ENCODE results near the gene OVAAL.

OVAAL gene

DNA sequence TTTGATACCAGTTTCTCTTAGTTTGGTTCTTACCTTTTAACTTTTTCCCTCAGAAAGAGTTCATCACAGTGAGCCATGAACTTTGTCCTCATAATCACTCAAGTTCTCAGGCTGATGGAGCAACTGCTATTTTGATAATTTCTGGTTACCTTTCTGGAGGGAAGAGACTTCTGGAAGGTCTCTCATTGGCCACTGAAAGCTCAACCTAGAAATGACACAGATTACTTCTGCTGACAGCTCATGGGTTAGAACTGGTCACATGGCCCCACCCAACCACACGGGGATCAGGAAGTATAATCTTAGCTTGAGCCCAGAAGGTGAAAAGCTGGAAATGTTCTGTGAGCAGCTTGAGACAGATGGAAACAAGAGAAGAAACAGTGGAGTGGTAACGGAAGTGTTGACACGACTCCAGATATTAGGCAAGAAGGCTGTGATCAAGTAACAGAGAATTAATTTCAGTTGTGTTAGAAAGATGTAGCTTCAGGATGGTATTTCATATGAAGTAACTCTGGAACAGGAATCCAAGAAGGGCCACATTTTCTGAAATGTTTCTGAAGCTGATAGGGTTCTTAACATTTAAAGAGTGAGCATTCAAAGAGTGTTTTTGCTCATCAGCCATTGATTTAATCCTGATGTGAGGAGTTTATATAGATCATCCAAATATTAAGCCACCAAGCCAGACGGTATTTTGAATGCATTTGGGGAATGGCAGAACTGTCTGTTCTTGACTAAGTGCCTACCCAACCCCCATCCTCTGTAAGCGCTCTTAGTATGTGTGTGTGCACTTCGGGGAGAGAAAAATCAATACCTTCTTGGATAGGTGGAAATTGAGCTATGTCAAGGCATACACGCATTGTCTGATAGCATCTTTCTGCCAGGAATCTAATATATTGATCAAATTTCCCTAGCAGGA lies 51.1 kb downstream of the OVAAL start:
- no peak for DNase-seq

DNA sequence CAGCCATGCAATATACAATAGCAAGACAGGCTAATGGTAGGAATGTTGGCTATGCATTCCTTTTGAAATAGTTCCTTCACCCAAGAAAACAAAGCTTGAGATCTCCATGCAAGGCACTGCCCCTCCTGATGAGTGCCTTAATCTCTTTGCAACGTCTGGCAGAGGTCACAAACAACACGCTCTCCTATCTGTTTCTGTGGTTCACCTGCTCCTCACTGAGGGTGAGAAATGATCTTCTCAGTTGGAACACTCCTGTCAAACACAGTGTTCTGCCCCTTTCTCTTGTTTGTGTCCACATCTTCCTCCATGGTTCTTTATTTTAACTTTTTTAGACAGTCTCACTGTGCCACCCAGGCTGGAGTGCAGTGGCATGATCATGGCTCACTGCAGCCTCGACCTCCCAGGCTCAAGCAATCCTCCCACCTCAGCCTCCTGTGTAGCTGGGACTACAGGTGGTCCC lies 51.8 kb downstream of the OVAAL start:
- no peak for DNase-seq

DNA sequence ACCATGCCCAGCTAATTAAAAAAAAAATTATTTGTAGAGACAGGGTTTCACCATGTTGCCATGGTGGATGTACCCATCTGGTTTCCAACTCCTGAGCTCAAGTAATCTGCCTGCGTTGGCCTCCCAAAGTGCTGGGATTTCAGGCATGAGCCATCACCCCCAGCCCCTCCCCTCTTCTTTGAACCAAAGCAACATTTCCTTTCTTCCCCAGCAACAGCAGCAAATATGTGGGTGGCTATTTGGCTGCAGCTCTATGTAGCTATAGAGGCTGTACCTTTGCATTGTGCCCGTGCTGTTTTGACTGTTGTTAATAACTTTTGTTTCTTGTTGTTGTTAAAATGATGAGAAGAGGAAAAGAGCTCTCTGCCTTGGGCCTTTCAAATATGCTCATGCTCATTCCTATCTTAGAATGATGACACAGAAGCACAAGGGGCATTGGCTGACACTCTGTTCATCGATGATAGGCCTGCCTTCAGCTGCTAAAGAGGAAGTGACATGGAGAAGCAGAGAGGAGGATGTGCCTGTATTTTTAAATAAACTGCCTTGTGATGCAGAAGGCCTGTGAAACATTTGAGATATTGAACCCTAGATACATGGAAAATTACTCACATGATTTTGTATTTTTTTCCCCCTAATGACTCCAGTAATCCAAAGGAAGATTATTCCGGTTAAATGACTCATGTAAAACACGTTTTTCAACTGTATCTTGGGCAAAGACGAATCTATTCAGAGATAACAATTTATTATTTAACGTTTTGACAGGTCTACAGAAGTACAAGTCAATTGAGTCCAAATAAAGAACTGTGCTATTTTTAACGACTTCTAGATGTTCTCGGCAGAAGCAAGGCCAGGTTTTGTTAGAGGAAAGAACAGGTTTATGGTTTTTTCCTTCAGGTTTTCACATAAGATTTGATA lies 52.5 kb downstream of the OVAAL start:
- no peak for DNase-seq

DNA sequence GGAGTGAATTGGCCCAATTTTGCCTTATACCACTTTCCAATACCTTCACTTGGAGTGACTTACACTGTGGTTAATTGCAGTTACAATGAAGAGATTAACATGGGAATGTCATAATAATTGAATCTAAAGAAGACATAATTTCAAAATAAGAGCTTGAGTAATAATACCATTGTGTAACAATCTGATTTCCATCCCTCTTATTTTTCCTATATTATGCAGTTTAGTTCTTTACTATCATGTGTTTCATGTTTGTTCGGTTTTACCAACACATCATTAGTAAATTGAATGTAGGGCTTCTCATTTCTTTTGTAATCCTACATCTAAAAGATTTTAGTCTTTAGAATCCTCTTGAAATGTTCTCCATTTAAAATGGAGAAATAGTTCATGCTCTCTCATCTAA lies 53.9 kb downstream of the OVAAL start:
- DNase-seq, result no peak

DNA sequence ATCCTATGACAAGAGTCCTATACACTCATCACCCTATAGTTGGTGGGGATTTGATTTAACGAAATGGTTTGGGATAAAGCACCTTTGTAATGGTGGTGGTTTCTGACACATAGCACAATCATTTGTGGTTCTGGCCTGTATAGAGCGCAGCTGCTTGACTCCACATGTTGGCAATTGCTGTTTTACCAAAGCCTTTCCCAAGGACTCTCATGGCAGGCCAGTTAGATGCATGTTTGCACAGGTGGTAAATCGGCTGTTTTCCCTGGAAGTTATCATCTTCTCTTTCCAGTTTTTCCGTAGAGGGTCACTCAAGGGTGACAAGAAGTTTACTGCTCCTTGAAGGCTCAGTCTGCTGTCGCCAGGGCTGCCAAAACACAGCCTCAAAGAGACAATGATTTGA lies 56.0 kb downstream of the OVAAL start:
- no peak for DNase-seq

DNA sequence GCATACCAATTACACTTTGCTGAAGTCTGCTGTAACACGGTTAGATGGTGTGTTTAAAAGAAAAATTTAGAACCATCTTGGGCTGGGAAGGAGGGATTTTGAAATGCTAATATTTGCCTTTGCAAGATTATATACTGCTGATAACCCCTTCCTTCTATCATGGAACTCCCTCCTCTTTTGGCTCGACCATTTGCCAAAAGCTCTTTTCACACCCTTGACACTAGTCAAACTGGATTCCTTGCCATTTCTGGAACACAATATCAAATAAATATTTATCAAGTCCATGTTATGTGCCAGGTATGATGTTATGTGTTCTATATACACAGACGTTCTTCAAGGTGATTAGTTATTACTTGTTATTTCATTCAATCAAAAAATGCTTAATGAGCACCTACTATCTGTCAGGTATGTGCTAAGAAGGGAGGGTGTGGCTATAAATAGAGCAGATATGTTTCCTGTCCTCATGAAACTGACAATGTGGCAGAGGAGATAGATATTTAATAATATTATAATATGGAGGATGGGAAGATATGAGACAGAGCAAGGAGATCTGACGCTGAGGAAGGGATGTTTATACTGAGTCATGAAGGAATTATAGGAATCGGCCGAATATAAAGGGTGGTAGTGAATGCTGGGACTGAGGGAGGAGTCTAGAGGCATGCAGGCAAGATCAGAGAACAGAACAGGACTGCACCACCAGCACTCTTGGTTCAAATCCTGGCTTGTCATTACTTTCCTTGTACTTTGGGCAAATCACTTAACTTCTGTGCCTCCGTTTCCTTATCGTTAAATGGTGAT lies 56.9 kb downstream of the OVAAL start:
- DNase-seq, result no peak

All from stimulated activated CD8-positive, alpha-beta memory T cell treated with anti-CD3 and anti-CD28 coated beads, Interleukin-4, amount 100 ng/mL, for 48 hours (primary cell).